ENCODE results near the gene NF1.
A peak's percentile ranks its signal among the peaks of the same experiment; 100 is the strongest.

The NF1 gene

GRCh38 chr17:31414550-31414918 lies 319.8 kb downstream of the NF1 start:
- Histone ChIP-seq H3K4me1 (ENCODE audit: low read length) (0 out of 2 replicates have a peak, but pooled peaks cover 3% of the 10 kb centered on the region), H3K27me3 (ENCODE audit: low read depth, low read length) (no peaks in the 10 kb centered on the region), H3K36me3 (replicated peaks; ENCODE audit: low read depth, low read length) (no peaks in the 10 kb centered on the region), H3K4me3 (ENCODE audit: low read length) (no peak overlapping the region), H3K9me3 (ENCODE audit: insufficient read depth, low read length) (no peaks in the 10 kb centered on the region), H4K20me1 (ENCODE audit: insufficient read depth, low read length) (no peaks in the 10 kb centered on the region), H3K79me2 (ENCODE audit: low read length) (no peaks in the 10 kb centered on the region), H3K4me2 (ENCODE audit: low read length) (no peak overlapping the region), H3K27ac (ENCODE audit: low read length) (no peak overlapping the region), H3K9ac (ENCODE audit: low read length) (no peak overlapping the region), H2AFZ (ENCODE audit: low read depth, low read length) (peak overlapping the region; percentile 37; the same call in 1 of the 2 replicates)
- no peak for TF ChIP-seq CTCF (IDR thresholded peaks at IDR 0.05; ENCODE audit: low read depth, low read length)
- TF ChIP-seq EZH2phosphoT487 (IDR thresholded peaks at IDR 0.05; ENCODE audit: low read depth), result no peak

- H3K27me3 ChIP-seq (ENCODE audit: low read depth, low read length), result no peaks in the 10 kb centered on the region
- no peak for TF ChIP-seq EZH2phosphoT487 (IDR thresholded peaks at IDR 0.05; ENCODE audit: low read depth)
- TF ChIP-seq CTCF (IDR thresholded peaks at IDR 0.05; ENCODE audit: low read depth, low read length), result peak; percentile 27; the same call in 1 of the 2 replicates
- peak overlapping the region; percentile 37 for H2AFZ ChIP-seq (ENCODE audit: low read depth, low read length)
- H3K36me3 ChIP-seq (replicated peaks; ENCODE audit: low read depth, low read length), result no peaks in the 10 kb centered on the region
- no peak overlapping the region for H3K27ac ChIP-seq (ENCODE audit: low read length)
- no peaks in the 10 kb centered on the region for H4K20me1 ChIP-seq (ENCODE audit: insufficient read depth, low read length)
- H3K9ac ChIP-seq (ENCODE audit: low read length), result no peak overlapping the region
- H3K4me1 ChIP-seq (ENCODE audit: low read length), result 0 out of 2 replicates have a peak, but pooled peaks cover 3% of the 10 kb centered on the region
- H3K4me2 ChIP-seq (ENCODE audit: low read length), result peak overlapping the region; percentile 48
- H3K9me3 ChIP-seq (ENCODE audit: insufficient read depth, low read length), result no peaks in the 10 kb centered on the region
- peak overlapping the region; percentile 28 for H3K4me3 ChIP-seq (ENCODE audit: low read length)
- no peaks in the 10 kb centered on the region for H3K79me2 ChIP-seq (ENCODE audit: low read length)
Measured at GRCh38 chr17:31415004-31415454, 320.3 kb downstream of the NF1 start.

GRCh38 chr17:31415640-31416502 lies 321.1 kb downstream of the NF1 start:
- Histone ChIP-seq H3K4me1 (ENCODE audit: low read length) (0 out of 2 replicates have a peak, but pooled peaks cover 3% of the 10 kb centered on the region), H4K20me1 (ENCODE audit: insufficient read depth, low read length) (no peaks in the 10 kb centered on the region), H3K9me3 (ENCODE audit: insufficient read depth, low read length) (no peaks in the 10 kb centered on the region), H2AFZ (ENCODE audit: low read depth, low read length) (0 out of 2 replicates have a peak overlapping the region, but pooled peaks have one; percentile 37), H3K27me3 (ENCODE audit: low read depth, low read length) (no peaks in the 10 kb centered on the region), H3K4me2 (ENCODE audit: low read length) (peak overlapping the region; percentile 48), H3K36me3 (replicated peaks; ENCODE audit: low read depth, low read length) (no peaks in the 10 kb centered on the region), H3K79me2 (ENCODE audit: low read length) (no peaks in the 10 kb centered on the region), H3K4me3 (ENCODE audit: low read length) (peak overlapping the region; percentile 28), H3K9ac (ENCODE audit: low read length) (no peak overlapping the region), H3K27ac (ENCODE audit: low read length) (no peak overlapping the region)
- TF ChIP-seq CTCF (IDR thresholded peaks at IDR 0.05; ENCODE audit: low read depth, low read length) (no peak), EZH2phosphoT487 (IDR thresholded peaks at IDR 0.05; ENCODE audit: low read depth) (no peak)

GRCh38 chr17:31416503-31416923 lies 321.7 kb downstream of the NF1 start:
- no peaks in the 10 kb centered on the region for H3K36me3 ChIP-seq (replicated peaks; ENCODE audit: low read depth, low read length)
- no peak overlapping the region for H3K4me2 ChIP-seq (ENCODE audit: low read length)
- no peak overlapping the region for H3K4me3 ChIP-seq (ENCODE audit: low read length)
- H4K20me1 ChIP-seq (ENCODE audit: insufficient read depth, low read length), result no peaks in the 10 kb centered on the region
- no peak for TF ChIP-seq EZH2phosphoT487 (IDR thresholded peaks at IDR 0.05; ENCODE audit: low read depth)
- TF ChIP-seq CTCF (IDR thresholded peaks at IDR 0.05; ENCODE audit: low read depth, low read length), result no peak
- H3K79me2 ChIP-seq (ENCODE audit: low read length), result no peaks in the 10 kb centered on the region
- no peak overlapping the region for H2AFZ ChIP-seq (ENCODE audit: low read depth, low read length)
- H3K9ac ChIP-seq (ENCODE audit: low read length), result no peak overlapping the region
- H3K27me3 ChIP-seq (ENCODE audit: low read depth, low read length), result no peaks in the 10 kb centered on the region
- H3K27ac ChIP-seq (ENCODE audit: low read length), result no peak overlapping the region
- H3K9me3 ChIP-seq (ENCODE audit: insufficient read depth, low read length), result no peaks in the 10 kb centered on the region
- H3K4me1 ChIP-seq (ENCODE audit: low read length), result 0 out of 2 replicates have a peak, but pooled peaks cover 3% of the 10 kb centered on the region

Data from OCI-LY3 (cell line).